ENCODE measurements around the gene OVCA2.
"Not testable (repeated sequence)": the region's sequence is repeated elsewhere in the genome, so short reads cannot be mapped to it uniquely, and the experiment has no call there.

Gene OVCA2

GRCh38 chr17:2041561-2042389 is at the start of gene OVCA2:
Gene OVCA2 (plus strand): TSS chr17:2042022. CDS start chr17:2042048, 26 bp downstream.
- DNase-seq, result peak; percentile 98

GRCh38 chr17:1992541-1992940 is 49.3 kb upstream of the OVCA2 start:
- DNase-seq, result no peak

GRCh38 chr17:1994707-1995106 is 47.1 kb upstream of the OVCA2 start:
- no peak for DNase-seq

- DNase-seq, result no peak
Observed at GRCh38 chr17:1995321-1995892, 46.4 kb upstream of the OVCA2 start.

- DNase-seq, result no peak
Observed at GRCh38 chr17:1995907-1996799, 45.7 kb upstream of the OVCA2 start.

DNA sequence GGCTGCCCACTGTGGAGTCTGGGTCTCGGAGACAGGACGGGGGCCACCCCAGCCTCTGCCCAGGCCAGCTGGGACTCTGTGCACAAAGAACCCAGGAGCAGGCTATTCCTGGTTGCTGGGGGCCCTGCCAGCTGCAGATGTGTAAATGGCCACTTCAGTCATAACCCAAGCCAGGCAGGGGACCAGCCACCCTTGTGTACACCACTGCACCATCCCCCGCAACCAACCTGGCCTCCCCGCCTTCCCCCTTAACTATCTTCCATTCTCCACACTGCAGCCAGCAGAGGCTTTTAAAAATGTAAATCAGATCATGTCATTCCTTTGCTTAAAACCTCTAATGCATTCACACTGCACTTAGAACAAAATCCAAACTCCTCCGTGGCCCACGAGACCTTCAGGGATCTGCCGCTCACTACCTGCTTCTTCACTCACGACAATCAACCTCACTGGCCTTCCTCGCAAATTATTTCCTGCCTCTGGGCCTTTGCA is 45.0 kb upstream of the OVCA2 start:
- no peak for DNase-seq

GRCh38 chr17:1997289-1997926 is 44.4 kb upstream of the OVCA2 start:
- DNase-seq, result no peak

- DNase-seq, result no peak
Observed at GRCh38 chr17:1997927-1998742, 43.7 kb upstream of the OVCA2 start.

GRCh38 chr17:1999557-2000251 is 42.1 kb upstream of the OVCA2 start:
- DNase-seq, result no peak

- no peak for DNase-seq
Observed at GRCh38 chr17:2002767-2003329, 39.0 kb upstream of the OVCA2 start.

- DNase-seq, result no peak
Observed at GRCh38 chr17:2003525-2003924, 38.3 kb upstream of the OVCA2 start.

DNA sequence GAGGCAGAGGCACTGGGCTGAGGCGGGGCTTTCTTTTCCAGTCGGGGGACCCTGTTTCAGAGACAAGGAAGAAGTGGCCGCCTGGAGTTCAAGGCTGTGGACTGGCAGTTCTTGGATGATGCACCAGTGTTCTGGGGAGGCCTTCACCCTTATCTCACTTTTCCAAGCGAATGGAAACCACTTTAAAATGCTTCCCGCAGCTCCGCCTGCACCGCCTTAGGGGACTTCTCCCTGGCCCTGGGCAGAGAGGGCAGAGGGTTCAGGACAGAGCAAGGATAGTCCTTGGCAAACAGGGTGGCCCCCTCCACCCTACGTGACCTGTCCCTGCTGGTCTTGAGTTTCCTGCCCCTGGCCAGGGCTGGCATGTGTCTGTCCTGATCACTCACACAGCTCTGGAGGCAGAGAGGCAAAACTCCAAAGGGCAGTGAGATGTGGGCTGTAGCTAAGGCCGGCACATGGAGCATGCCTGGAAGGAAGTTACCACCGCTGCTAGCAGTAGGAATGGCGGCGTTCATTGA is 37.3 kb upstream of the OVCA2 start:
- no peak for DNase-seq

DNA sequence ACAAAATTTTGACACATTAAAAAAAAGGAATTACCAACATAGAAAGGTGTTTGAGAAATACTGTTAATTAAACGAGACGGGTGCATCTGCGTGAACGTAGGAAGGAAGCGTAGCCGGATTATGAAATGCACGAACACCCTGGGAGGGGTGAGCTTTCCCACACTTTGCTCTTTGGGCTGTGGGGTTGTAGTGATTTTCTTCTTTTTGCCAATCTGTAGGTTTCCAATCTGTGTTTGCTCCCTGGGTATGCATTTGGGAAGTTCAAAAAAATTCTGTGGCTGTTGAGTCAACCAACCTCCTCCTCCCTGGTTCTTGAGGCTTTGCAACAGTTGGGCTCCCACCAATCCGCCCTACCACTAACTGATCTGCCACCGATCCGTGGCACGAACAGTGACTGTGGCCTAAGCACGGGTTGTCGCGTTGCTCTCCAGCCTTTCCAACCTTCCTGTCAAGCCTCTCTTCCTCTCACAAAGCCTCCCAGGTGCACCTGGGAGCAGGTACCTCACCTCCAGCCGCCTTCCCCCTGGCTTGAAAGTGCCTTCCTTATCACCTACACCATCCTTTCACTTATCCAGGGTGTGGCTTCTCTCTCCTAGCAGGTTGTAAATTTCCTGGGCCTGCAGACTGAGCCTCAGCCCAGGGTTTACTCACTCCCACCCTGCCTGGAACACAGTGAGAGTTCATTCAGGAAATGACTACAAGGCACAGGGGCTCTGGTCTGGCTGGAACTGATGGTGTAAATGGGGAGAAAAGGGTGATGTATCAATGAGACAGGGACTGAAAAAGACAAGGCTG is 33.3 kb upstream of the OVCA2 start:
- no peak for DNase-seq

DNA sequence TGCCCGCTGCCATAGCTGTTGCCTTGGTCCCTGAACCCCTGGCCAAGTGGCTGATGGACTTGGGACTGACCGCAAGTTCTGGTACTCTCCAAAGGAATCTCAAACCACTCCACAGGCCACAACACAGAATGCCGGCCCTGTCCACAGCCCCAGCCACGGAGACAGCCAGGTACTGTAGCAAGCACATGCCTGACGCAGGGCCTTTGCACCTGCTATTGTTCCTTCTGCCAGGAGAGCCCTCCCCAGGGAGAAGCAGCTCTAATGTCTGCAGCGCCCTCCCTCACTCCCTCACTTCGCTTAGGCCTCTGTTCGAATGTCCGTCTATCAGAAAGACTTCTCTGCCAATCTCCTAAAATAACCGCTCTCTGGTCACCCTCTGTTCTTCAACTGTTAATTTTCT is 32.1 kb upstream of the OVCA2 start:
- no peak for DNase-seq

DNA sequence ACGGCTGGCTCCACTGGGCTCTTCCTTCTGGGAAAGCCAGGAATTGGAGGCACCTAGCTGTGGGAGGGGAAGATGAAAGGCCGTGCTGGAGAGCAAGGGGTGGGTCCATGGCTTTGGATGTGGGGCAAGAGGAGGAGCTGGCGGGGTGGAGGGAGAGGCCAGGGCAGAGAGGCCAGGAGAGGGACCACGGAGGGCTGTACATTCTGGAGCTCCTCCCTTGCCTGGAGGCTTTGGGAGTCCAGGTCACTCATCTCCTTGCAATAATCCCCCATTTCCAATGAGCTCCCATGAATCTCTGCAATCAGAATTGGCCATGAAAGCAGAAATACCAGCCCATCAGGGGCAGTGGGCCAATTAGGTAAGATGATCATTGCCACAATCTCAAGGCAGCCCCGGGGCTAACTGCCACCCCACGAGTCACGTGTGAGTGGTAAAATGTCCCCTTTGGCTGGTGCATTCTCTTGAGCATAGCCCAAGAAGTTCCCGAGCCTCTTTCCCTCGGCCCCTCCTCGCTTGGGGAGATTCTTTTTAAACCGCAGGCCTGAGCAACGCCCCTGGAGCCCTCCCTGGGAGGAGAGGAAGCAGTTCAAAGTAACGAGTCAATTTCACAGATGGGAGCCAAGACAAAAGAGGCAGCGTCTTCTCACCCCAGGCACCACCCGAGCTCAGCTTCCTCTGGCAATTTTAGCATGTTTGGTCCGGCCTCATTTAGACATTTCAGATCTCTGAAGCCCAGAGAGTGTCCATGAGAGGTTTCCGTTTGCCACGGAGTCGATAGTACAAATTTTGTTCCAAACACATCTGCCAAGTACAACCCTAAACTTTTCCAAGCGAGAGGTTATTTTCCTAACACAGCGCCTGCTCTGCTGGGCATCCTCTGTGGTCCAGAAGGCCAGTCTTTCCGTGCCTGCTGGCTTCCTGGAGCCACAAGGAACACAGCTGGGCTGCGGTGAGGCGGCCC is 30.1 kb upstream of the OVCA2 start:
- no peak for DNase-seq

GRCh38 chr17:2012499-2012898 is 29.3 kb upstream of the OVCA2 start:
- DNase-seq, result no peak

- DNase-seq, result not testable (repeated sequence)
Observed at GRCh38 chr17:2013220-2013993, 28.4 kb upstream of the OVCA2 start.

DNA sequence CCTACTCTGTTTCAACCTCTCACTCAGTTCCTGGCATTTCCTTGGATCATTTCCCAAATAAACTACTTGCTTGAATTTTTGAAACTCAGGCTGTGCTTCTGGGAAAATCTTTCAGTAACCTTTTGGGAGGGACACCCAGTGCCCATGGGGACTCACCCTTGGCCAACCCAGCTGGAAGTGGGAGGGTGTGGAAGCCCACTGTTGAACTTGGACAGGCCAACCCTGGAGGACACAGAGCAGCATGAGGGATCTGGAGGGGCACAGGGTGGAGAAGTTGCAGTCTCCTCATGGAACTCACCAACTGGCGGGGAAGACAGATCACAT is 27.9 kb upstream of the OVCA2 start:
- no peak for DNase-seq
